WERI-Rb-1 (cell line): ENCODE results near the gene AFF3.

Experiments
- DNase-seq: peaks from one replicate; pipeline ENCODE4 v3.0.0-alpha.2; 2020
- H3K27ac ChIP-seq: fragments of 250-450 bp; sonication (Bioruptor Pico); 2 replicates; pipeline ENCODE4 v1.5.1; 2020; ENCODE audit warnings: mild to moderate bottlenecking, moderate library complexity
- H3K27me3 ChIP-seq: fragments of 250-450 bp; sonication (Bioruptor Pico); 2 replicates; pipeline ENCODE4 v1.5.1; 2021; ENCODE audit warnings: mild to moderate bottlenecking, low read depth, moderate library complexity; ENCODE audit not compliant: insufficient read depth, severe bottlenecking
- H3K36me3 ChIP-seq: fragments of 250-450 bp; sonication (Bioruptor Pico); 2 replicates; pipeline ENCODE4 v1.5.1; 2020; ENCODE audit warnings: mild to moderate bottlenecking, moderate library complexity
- H3K4me3 ChIP-seq: 2 replicates; pipeline ENCODE4 v1.5.1; 2011; ENCODE audit warnings: low read depth, mild to moderate bottlenecking, control low read depth, low read length
- H3K9me3 ChIP-seq: fragments of 250-450 bp; sonication (Bioruptor Pico); 2 replicates; pipeline ENCODE4 v1.5.1; 2021; ENCODE audit warnings: mild to moderate bottlenecking, moderate library complexity; ENCODE audit not compliant: severe bottlenecking
- CTCF ChIP-seq: IDR thresholded peaks from 2 replicates; pipeline ENCODE4 v1.5.1; 2011; ENCODE audit warnings: low read depth, mild to moderate bottlenecking, control low read depth, inconsistent platforms, low read length

The AFF3 gene

GRCh38 chr2:99805930-99806476 lies 336.4 kb downstream of the AFF3 start:
- Histone ChIP-seq H3K27ac (no peak overlapping the region), H3K27me3 (no peaks in the 10 kb centered on the region)
- no peak for TF ChIP-seq CTCF

GRCh38 chr2:99803846-99804245 lies 338.5 kb downstream of the AFF3 start:
- no peak for DNase-seq
- no peaks in the 10 kb centered on the region for H3K9me3 ChIP-seq
- no peaks in the 10 kb centered on the region for H3K27me3 ChIP-seq
- TF ChIP-seq CTCF, result no peak
- H3K36me3 ChIP-seq, result no peaks in the 10 kb centered on the region
- H3K27ac ChIP-seq, result no peak overlapping the region
- H3K4me3 ChIP-seq, result no peak overlapping the region

More at GRCh38 chr2:99805930-99806476, 336.4 kb downstream of the AFF3 start:
- Histone ChIP-seq H3K9me3 (no peaks in the 10 kb centered on the region), H3K36me3 (no peaks in the 10 kb centered on the region), H3K4me3 (no peak overlapping the region)
- DNase-seq, result no peak

- TF ChIP-seq CTCF, result no peak
- Histone ChIP-seq H3K27me3 (no peaks in the 10 kb centered on the region), H3K9me3 (no peaks in the 10 kb centered on the region), H3K4me3 (no peak overlapping the region), H3K36me3 (no peaks in the 10 kb centered on the region), H3K27ac (no peak overlapping the region)
- DNase-seq, result no peak
These were observed 339.7 kb downstream of the AFF3 start for GRCh38 chr2:99802734-99803133.

- H3K27me3 ChIP-seq, result no peaks in the 10 kb centered on the region
- no peaks in the 10 kb centered on the region for H3K36me3 ChIP-seq
- no peak for DNase-seq
- H3K27ac ChIP-seq, result no peak overlapping the region
- TF ChIP-seq CTCF, result no peak
- no peaks in the 10 kb centered on the region for H3K9me3 ChIP-seq
- no peak overlapping the region for H3K4me3 ChIP-seq
These were observed 341.0 kb downstream of the AFF3 start for GRCh38 chr2:99801327-99801901.

- no peak overlapping the region for H3K4me3 ChIP-seq
- peaks cover 2% of the 10 kb centered on the region for H3K9me3 ChIP-seq
- TF ChIP-seq CTCF, result no peak
- H3K36me3 ChIP-seq, result no peaks in the 10 kb centered on the region
- no peak overlapping the region for H3K27ac ChIP-seq
- no peaks in the 10 kb centered on the region for H3K27me3 ChIP-seq
- no peak for DNase-seq
These were observed 344.9 kb downstream of the AFF3 start for GRCh38 chr2:99797475-99797874.

- H3K9me3 ChIP-seq, result peaks cover 2% of the 10 kb centered on the region
- no peak overlapping the region for H3K4me3 ChIP-seq
- no peaks in the 10 kb centered on the region for H3K27me3 ChIP-seq
- no peak for TF ChIP-seq CTCF
- no peaks in the 10 kb centered on the region for H3K36me3 ChIP-seq
- no peak for DNase-seq
- H3K27ac ChIP-seq, result no peak overlapping the region
These were observed 348.0 kb downstream of the AFF3 start for GRCh38 chr2:99794414-99794813.
